GM18505 (cell line): ENCODE data around the gene AKAP13.

Experiments
- ATAC-seq: cut with Tn5 transposase; IDR thresholded peaks from one replicate; pipeline ENCODE4 v1.9.1; 2021; ENCODE audit not compliant: unreplicated experiment
- POLR2A ChIP-seq: IDR thresholded peaks from 4 replicates; pipeline ENCODE4 v1.6.1; 2011; ENCODE audit warnings: borderline replicate concordance; ENCODE audit not compliant: insufficient read depth, insufficient read length; ENCODE audit errors: extremely low read depth

Gene AKAP13

GRCh38 chr15:85761635-85762034 lies 381.2 kb downstream of the AKAP13 start:
- no peak for ATAC-seq

GRCh38 chr15:85762039-85762755 lies 381.8 kb downstream of the AKAP13 start:
- TF ChIP-seq POLR2A: no peak
- ATAC-seq: no peak

More at GRCh38 chr15:85761635-85762034, 381.2 kb downstream of the AKAP13 start:
- no peak for TF ChIP-seq POLR2A

- ATAC-seq: no peak
- TF ChIP-seq POLR2A: no peak
Measured at GRCh38 chr15:85762756-85763127, 382.3 kb downstream of the AKAP13 start.

- no peak for TF ChIP-seq POLR2A
- no peak for ATAC-seq
Measured at GRCh38 chr15:85763157-85763556, 382.8 kb downstream of the AKAP13 start.

DNA sequence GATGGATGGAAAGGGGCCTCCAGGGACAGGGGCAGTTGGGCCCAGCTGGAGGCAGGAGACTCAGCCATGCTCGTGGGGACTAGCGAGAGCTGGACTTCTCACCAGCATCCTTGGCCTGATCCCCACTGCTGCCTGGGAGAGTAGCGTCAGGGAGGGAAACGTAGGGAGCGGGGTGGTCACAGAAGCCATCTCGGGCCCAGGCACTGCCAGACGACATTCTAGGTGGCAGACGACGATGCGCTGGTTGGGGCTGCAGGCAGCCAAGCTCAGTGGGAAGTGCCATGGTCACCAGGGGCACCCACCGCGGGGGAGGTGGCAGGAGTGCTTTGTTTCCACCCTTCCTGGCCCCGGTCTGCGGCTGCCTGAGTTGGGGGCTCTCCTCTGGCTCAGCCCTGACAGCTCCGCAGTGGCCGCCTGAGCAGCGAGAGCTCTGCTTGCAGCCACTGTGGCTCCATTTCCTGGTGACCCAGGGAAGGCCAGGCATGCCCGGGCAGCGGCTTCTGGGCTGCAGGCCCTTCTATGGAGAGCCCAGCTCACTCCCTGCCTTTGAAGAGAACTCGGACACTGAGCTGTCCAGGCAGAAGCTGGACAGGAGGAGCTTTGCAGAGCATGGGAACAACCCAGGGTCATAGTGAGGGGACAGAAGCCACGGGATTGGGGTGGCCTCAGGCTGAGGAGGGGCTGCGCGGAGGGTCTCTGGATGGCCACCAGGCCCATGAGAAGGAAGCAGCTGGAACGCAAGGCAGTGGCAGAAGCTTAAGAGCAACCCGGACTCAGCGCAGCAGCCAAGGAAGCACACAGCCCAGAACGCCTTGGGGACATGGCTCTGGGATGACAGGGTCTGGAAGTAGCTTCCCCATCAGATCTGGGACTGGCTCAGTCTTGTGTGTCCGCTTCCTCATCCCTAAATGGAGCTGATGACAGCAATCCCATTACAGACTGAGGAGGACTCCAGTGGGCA lies 383.6 kb downstream of the AKAP13 start:
- ATAC-seq: no peak
- no peak for TF ChIP-seq POLR2A

GRCh38 chr15:85764649-85765277 lies 384.4 kb downstream of the AKAP13 start:
- no peak for ATAC-seq
- TF ChIP-seq POLR2A: no peak

- no peak for ATAC-seq
- TF ChIP-seq POLR2A: no peak
Measured at GRCh38 chr15:85766001-85766831, 385.8 kb downstream of the AKAP13 start.

DNA sequence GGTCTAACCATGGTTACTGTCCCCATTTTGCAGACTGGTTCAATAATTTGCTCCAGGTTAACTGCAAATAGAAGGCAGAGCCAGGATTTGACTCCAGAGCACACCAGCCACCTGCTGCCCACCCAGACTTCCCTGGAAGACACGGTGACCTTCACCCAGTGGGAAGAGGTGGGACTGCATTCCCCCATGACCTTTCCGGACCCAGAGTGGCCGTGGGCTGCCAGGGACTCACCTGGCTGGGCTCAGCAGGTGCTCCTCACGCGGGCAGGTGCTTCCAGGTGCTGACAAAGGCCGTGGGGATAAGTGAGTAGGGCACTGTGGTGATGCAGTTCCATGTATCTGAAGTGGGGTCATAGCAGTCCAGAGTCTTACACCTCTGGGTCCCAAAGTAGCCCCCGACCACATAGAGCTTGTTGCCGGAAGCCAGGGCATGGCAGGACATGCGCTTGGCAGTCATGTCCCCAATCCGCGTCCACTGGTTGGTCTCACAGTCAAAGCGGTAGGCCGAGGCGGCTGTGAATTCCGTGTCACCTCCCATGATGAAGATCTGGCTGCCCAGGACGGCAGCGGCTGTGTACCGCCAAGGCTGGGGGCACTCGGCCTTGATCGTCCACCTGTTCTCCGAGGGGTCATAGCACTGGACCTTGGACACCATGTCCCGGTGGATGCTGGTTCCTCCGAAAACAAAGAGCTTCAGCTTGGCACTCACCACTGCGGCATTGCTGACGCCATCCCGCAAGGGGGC lies 387.6 kb downstream of the AKAP13 start:
- TF ChIP-seq POLR2A: no peak
- ATAC-seq: no peak

DNA sequence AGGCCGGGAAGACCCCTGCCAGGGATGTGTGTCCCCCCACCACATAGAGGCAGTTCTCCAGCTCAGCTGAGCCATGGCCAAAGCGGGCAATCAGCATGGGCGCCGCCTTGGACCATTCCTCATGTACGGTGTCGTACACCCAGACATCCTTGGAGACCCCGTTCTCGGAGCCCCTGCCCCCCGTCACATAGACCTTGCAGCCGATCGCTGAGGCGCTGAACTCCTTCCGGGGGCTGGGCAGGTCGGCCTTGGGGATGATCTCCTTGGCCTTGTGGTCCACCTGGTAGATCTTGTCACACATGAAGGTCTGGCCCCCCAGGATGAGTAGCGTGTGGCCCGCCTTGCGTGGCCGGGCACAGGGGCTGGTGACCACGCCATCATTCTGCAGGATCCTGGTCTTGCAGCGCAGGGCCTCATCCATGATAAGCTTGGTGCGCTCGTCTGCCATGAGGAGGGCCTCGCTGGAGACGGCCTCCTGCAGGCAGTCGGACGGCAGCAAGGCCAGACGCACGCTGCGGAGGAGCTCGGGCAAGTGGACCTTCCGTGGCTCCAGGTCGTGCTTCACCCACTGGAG lies 388.3 kb downstream of the AKAP13 start:
- TF ChIP-seq POLR2A: no peak
- ATAC-seq: no peak

- no peak for TF ChIP-seq POLR2A
Measured at GRCh38 chr15:85769182-85769900, 388.9 kb downstream of the AKAP13 start.

More at GRCh38 chr15:85769182-85769900, 388.9 kb downstream of the AKAP13 start:
- no peak for ATAC-seq
